Activated naive CD4-positive, alpha-beta T cell treated with anti-CD3 and anti-CD28 coated beads, Interleukin-2, amount 50 U/mL, for 24 hours (primary cell): ENCODE results near the gene TEAD2.
"Not testable (repeated sequence)": the region's sequence is repeated elsewhere in the genome, so short reads cannot be mapped to it uniquely, and the experiment has no call there.

ENCODE experiments used
- H3K27ac Mint-ChIP-seq: one replicate; pipeline ENCODE4 v1.8.0; 2021; ENCODE audit warnings: mild to moderate bottlenecking, mixed read lengths
- H3K27me3 Mint-ChIP-seq: one replicate; pipeline ENCODE4 v1.8.0; 2021; ENCODE audit warnings: mixed read lengths
- H3K36me3 Mint-ChIP-seq: one replicate; pipeline ENCODE4 v1.8.0; 2021; ENCODE audit warnings: mixed read lengths
- H3K4me1 Mint-ChIP-seq: one replicate; pipeline ENCODE4 v1.8.0; 2021; ENCODE audit warnings: mixed read lengths
- H3K4me3 Mint-ChIP-seq: one replicate; pipeline ENCODE4 v1.8.0; 2021; ENCODE audit warnings: mild to moderate bottlenecking, mixed read lengths
- H3K9me3 Mint-ChIP-seq: one replicate; pipeline ENCODE4 v1.8.0; 2021; ENCODE audit warnings: mixed read lengths

TEAD2 gene

DNA sequence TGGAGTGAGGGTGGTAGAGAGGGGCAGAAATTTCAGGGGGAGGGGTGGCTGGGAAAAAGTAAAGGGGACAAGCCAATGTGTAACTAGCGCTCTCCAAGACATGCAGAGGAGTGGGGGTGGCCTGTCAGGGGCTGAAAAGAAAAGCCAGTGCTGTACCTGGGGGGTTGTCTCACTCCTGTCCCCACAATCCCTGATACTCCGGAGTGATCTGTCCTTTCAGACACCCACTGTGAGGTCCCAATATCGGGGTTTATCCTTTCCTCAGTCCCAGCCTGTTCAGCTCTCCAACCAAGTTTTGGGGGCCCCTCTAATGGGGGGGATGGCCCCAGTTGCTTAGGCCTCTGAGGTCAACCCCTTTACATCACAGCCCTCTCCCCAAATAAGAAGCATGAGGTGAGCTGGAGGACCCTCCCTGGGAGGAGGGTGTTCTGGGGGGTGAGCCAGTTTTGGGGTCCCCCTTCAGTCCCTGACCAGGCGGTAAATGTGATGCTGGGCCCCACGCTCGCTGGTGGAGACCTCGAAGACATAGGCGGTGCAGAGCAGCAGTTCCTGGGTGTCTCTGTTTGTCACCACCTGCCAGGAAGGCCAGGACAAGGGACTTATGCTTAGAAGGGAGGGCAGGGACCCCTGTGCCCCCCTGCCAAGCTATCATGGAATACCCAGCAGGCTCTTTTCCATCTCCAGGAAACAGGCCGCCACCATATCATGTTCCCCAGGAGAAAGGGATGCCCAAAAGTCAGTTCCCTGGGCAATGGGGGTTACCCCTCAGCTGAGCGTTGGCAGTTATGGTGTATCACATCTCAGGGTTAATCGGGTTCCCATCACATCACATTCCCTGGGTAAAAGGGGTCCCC lies 21.1 kb downstream of the TEAD2 start:
- Mint-ChIP-seq H3K4me1 (peaks cover 49% of the 10 kb centered on the region), H3K27ac (no peak overlapping the region), H3K27me3 (no peaks in the 10 kb centered on the region), H3K4me3 (no peak overlapping the region), H3K9me3 (no peaks in the 10 kb centered on the region), H3K36me3 (peaks cover 3% of the 10 kb centered on the region)

DNA sequence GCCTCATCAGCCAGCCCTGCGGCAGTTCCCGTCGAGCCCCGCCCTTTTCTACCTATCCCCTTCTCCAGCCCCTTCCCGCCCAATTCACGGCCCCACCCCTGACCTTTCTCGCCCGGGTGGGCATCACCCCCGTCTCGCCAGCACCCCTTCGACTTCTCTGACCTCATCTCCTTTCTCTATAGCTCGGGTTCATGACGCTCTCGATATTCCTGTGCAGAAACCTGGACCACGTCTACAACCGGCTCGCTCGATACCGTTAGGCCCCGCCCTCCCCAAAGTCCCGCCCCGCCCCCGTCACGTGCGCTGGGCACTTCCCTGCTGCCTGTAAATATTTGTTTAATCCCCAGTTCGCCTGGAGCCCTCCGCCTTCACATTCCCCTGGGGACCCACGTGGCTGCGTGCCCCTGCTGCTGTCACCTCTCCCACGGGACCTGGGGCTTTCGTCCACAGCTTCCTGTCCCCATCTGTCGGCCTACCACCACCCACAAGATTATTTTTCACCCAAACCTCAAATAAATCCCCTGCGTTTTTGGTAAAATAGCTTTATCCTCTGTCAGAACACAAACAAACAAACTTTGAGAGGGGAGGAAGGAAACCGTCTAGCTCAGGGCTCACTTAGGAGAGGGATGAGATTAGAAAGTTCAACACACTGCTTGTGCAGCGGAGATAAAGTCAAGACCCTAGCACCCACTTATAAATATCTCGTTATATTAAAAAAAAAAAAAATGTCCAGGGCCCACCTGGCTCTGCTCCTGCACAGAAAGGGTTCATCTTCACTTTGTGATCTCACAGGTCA lies 21.9 kb downstream of the TEAD2 start:
- Mint-ChIP-seq H3K4me3 (no peak overlapping the region), H3K36me3 (peaks cover 3% of the 10 kb centered on the region), H3K9me3 (no peaks in the 10 kb centered on the region), H3K27me3 (no peaks in the 10 kb centered on the region), H3K4me1 (peaks cover 57% of the 10 kb centered on the region), H3K27ac (peak overlapping the region; percentile 82)

DNA sequence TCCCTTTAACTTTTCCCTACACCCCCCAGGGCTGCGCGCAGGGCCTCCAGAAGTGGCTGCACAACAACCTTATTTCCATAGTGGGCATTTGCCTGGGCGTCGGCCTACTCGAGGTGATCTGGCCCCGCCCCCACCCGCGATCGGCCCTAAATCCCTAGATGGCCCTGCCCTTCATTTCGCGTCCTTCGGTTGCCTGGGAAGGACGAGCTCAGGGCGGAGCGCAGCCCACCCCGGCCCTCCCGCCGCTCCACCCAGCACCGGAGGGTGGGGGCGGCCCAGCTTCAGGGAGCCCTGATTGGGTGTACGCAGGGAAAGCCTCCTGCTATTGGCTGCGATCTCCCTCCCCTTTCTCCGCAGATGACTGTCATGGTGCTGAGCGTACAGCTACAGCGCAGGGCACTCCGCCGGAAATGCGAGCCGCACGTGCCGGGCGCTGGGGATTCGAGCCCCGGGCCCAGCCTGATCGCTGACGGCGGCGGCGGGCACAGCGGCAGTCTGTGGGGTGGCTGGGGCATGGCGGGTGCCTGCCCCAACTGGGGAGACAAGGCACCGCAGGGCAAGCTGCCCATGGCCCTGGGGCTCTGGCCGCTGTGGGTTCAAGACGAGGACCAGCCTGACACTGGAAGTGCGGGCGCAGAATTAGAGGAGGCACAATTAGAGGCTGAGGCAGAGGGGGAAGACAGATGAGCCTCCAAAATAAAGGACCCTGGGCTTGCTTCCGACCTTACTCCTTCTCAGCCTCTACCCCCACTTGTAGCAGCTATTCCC lies 22.7 kb downstream of the TEAD2 start:
- Mint-ChIP-seq H3K27ac (no peak overlapping the region), H3K4me1 (peaks cover 58% of the 10 kb centered on the region), H3K36me3 (peaks cover 3% of the 10 kb centered on the region), H3K9me3 (no peaks in the 10 kb centered on the region), H3K27me3 (no peaks in the 10 kb centered on the region), H3K4me3 (no peak overlapping the region)

DNA sequence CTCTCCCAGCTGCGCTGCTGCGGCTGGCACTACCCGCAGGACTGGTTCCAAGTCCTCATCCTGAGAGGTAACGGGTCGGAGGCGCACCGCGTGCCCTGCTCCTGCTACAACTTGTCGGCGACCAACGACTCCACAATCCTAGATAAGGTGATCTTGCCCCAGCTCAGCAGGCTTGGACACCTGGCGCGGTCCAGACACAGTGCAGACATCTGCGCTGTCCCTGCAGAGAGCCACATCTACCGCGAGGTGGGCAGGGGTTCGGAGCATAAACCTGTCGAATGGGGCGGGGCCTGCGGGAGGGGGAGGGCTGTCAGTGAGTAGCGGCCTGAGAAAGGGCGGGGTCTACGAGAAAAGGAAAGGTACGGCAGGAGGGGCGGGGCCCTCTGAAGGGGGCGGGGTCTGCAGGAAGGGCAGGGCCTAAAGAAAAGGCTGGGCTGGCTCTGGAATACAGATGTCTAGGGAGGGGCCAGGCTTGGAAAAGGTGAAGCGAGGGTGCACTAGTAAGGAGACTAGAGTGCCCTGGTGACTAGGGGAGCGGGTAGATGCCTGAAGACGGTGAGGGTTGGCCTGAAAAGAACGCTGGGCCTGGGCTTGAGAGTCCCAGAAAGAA lies 23.4 kb downstream of the TEAD2 start:
- Mint-ChIP-seq H3K27me3 (no peaks in the 10 kb centered on the region), H3K4me1 (peaks cover 64% of the 10 kb centered on the region), H3K27ac (peak overlapping the region; percentile 23), H3K4me3 (peak overlapping the region; percentile 57), H3K9me3 (no peaks in the 10 kb centered on the region), H3K36me3 (peaks cover 3% of the 10 kb centered on the region)

DNA sequence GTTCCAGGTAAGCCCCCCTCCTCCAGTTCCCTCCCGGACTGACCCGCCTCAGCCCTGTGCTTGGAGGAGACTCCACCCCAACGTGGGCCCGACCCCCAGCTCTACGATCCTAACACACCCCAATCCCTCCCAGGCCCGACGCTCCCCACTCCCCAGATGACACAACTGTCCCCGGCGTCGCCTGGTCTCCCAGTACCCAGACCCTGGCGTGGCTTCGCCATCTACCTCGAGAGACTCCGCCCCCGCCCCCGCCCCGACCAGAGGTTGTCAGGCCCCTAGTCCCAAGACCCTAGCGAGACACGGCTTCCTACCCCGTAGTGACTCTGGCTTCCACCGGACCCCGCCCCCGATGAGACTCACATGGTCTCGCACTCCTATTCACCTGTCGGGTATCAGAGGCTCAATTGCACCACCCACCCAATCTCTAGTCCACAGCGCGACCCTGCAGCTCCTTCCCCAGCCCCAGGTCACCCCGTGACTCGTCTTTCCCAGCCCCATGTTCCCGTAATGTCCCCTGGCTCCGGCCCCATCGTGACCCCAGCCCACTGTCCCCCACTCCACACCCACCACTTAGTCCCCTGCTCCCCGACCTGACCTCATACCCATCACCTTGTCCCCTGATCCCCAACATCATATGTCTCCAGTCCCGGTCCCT lies 24.1 kb downstream of the TEAD2 start:
- Mint-ChIP-seq H3K27me3 (no peaks in the 10 kb centered on the region), H3K36me3 (peaks cover 3% of the 10 kb centered on the region), H3K4me1 (peaks cover 71% of the 10 kb centered on the region), H3K9me3 (no peaks in the 10 kb centered on the region), H3K27ac (no peak overlapping the region), H3K4me3 (peak overlapping the region; percentile 57)

DNA sequence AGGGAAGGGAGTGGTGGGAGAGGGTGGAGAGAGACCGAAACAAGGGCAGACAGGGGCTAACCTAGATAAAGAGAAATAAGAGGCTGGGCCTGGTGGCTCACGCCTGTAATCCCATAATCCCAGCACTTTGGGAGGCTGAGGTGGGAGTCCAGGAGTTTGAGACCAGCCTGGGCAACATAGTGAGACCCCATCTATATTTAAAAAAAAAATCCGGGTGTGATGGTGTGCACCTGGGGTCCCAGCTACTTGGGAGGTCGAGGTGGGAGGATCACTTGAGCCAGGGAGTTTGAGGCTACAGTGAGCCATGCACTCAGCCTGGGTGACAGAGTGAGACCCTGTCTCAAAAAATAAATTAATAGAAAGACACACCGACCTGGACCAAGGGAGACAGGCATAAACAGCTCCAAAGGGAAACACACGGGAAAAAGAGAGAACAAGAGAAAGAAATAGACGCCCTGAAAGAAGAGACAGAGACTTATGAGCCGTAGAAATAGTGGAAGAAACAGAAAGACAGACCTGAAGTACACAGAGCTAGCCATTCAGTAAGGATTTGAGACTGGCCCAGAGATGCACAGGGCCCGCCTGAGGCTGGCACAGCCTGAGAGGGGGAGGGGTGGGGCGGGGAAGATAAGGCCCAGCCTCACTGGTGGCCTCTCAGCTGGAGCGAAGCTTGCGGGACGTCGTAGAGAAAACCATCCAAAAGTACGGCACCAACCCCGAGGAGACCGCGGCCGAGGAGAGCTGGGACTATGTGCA lies 24.8 kb downstream of the TEAD2 start:
- Mint-ChIP-seq H3K27me3 (no peaks in the 10 kb centered on the region), H3K9me3 (no peaks in the 10 kb centered on the region), H3K4me3 (peak overlapping the region; percentile 98), H3K36me3 (peaks cover 3% of the 10 kb centered on the region), H3K27ac (peak overlapping the region; percentile 93), H3K4me1 (peaks cover 69% of the 10 kb centered on the region)

DNA sequence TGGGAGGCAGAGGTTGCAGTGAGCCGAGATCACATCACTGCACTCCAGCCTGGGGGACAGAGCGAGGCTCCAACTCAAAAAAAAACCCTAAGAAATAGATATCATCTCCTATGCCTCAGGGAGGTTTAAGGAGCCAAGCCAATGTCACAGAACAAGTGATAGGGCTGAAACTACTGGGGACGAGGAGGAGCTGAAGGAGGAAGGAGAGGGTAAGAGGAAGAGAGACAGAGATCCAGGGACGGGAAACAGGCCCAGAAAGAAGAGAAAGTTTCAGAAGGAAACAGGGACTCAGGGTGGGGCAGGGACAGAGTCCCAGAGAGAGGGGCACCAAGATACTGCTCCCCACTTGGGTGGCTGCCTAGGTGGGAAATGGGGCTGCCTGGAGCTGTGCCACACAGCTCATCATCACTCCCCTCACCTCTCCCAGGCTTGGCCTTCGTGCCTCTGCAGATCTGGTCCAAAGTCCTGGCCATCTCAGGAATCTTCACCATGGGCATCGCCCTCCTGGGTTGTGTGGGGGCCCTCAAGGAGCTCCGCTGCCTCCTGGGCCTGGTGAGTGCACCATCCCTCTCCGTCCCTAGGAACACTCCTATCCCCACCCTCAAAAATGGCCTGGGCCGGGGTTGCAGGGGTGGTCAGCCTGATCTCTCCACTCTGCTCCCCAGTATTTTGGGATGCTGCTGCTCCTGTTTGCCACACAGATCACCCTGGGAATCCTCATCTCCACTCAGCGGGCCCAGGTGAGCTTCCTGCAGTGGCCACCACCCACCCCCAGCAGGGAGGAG lies 25.5 kb downstream of the TEAD2 start:
- Mint-ChIP-seq H3K27ac (peak overlapping the region; percentile 71), H3K36me3 (peaks cover 3% of the 10 kb centered on the region), H3K4me1 (peaks cover 75% of the 10 kb centered on the region), H3K4me3 (peak overlapping the region; percentile 98), H3K27me3 (no peaks in the 10 kb centered on the region), H3K9me3 (no peaks in the 10 kb centered on the region)

DNA sequence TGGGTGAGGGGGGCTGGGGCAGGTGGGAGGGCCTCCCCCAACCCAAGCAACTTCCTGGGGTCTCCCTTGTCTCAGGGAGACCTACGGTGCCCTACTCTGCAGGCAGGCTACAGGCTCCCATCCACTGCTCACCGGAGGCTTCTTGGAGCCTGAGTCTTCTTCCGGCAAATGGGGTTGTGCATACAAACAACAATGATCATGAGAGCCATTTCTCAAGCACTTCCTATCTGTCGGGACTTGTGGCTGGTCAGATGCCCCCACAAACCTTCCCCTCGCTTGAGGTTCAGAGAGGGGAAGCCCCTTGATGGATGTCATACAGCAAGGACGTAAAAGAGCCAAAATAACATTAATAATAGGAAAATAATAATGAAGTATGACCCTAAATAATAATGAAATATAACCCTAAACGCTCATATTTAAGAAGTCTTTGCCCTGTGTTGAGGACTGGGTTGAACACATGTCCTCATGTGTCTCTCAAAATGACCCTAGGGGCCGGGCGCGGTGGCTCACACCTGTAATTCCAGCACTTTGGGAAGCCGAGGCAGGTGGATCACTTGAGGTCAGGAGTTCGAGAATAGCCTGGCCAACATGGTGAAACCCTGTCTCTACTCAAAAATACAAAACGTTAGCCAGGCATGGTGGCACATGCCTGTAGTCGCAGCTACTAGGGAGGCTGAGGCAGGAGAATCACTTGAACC lies 26.3 kb downstream of the TEAD2 start:
- Mint-ChIP-seq H3K27me3 (no peaks in the 10 kb centered on the region), H3K9me3 (no peaks in the 10 kb centered on the region), H3K36me3 (peaks cover 3% of the 10 kb centered on the region), H3K27ac (peak overlapping the region; percentile 99), H3K4me3 (peak overlapping the region; percentile 98), H3K4me1 (peaks cover 82% of the 10 kb centered on the region)

DNA sequence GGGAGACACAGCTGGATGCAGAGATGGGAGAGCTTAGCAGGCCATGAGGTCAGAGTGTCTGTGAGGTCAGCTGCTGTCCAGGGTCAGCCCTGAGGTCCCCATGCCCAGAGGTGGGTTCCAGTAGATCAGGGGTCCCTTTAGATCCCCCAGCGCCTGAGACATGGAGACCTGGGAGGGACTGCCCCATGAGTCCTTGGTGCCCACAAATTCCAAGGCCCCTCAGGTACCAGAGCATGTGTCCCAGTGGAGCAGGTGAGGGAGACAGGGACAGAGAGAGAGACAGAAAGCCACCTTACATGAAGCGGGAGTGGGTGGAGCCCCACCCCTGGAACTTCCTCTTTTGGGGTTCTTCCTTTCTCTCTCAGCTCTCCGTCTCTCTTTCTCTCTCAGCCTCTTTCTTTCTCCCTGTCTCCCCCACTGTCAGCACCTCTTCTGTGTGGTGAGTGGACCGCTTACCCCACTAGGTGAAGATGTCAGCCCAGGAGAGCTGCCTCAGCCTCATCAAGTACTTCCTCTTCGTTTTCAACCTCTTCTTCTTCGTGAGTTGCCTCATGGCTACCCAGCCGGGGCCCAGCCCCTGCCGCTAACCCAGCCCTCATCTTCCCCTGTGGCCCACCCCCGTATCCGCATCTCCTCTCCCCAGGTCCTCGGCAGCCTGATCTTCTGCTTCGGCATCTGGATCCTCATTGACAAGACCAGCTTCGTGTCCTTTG lies 27.0 kb downstream of the TEAD2 start, which contains the start of gene CD37:
TSS of gene CD37 (plus strand) at position 336 of the 713 bp plus-strand sequence. CDS start at position 471, 135 bp downstream.
- Mint-ChIP-seq H3K4me1 (peaks cover 81% of the 10 kb centered on the region), H3K9me3 (no peaks in the 10 kb centered on the region), H3K4me3 (peak within 1 kb of the TSS; percentile 98), H3K36me3 (peaks cover 5% of the 10 kb centered on the region), H3K27me3 (no peaks in the 10 kb centered on the region), H3K27ac (peak within 1 kb of the TSS; percentile 99)

DNA sequence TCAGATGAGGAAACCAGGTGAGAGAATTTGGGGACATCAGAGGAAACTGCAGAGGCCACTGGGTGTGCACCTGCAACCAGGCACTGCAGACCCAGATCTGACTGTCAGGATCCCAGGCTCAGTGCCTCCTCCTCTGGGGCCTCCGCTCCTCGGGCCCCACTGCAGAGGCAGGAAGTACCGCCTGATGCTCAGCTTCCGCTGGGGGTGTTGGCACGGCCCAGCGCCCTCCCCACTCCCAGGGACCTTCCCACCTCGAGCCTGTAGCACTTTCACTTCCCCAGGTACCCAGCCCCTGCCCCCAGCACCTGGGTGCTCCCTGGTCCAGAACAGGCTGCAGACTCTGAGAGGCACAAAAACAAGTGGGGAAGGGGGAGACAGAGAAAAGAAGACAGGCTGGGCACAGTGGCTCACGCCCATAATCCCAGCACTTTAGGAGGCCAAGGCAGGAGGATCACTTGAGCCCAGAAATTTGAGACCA lies 28.4 kb downstream of the TEAD2 start:
- peaks cover 81% of the 10 kb centered on the region for H3K4me1 Mint-ChIP-seq
- no peaks in the 10 kb centered on the region for H3K27me3 Mint-ChIP-seq
- H3K27ac Mint-ChIP-seq, result peak overlapping the region; percentile 97
- H3K9me3 Mint-ChIP-seq, result no peaks in the 10 kb centered on the region
- peaks cover 7% of the 10 kb centered on the region for H3K36me3 Mint-ChIP-seq
- H3K4me3 Mint-ChIP-seq, result peak overlapping the region; percentile 88

DNA sequence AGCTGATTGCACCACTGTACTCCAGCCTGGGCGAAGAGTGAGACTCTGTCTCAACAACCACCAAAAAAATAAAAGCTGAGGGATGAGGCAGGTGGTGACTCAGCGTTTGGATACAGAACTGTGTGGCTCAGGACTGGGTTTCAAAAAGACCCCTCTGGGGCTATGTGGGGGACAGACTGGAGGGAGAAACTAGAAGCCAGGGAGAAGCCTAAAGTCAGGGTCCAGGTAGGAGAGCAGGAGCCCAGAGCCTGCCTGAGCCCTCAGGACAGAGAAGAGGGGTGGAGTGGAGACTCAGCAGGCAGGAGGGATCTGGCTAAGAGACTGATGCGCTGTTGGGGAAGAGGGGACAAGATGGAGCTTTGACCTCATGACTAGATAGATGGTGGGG lies 28.8 kb downstream of the TEAD2 start:
- H3K9me3 Mint-ChIP-seq, result no peaks in the 10 kb centered on the region
- H3K27ac Mint-ChIP-seq, result peak overlapping the region; percentile 97
- H3K36me3 Mint-ChIP-seq, result peaks cover 7% of the 10 kb centered on the region
- H3K4me1 Mint-ChIP-seq, result peaks cover 81% of the 10 kb centered on the region
- H3K4me3 Mint-ChIP-seq, result peak overlapping the region; percentile 88
- H3K27me3 Mint-ChIP-seq, result no peaks in the 10 kb centered on the region

DNA sequence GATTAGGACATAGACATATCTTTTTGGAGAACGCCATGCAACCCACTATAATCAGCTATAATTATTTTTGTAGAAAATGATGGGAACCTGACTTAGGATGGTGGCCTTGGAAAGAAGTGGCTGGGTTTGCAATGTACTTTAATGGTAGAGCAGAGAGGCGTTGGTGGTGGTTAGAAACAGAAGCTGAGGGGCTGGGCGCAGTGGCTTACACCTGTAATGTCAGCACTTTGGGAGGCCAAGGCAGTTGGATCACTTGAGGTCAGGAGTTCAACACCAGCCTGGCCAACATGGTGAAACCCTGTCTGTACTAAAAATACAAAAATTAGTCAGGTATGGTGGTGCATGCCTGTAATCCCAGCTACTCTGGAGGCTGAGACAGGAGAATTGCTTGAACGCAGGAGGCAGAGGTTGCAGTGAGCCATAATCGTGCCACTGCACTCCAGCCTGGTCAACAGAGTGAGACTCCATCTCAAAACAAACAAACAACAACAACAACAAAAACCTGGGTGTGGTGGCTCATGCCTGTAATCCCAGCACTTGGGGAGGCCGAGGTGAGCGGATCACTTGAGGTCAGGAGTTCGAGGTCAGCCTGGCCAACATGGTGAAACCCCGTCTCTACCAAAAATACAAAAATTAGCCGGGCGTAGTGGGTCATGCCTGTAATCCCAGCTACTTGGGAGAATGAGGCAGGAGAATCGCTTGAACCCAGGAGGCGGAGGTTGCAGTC lies 29.4 kb downstream of the TEAD2 start:
- Mint-ChIP-seq H3K4me3 (peak overlapping the region; percentile 88), H3K27ac (peak overlapping the region; percentile 97), H3K4me1 (peaks cover 81% of the 10 kb centered on the region), H3K36me3 (peaks cover 12% of the 10 kb centered on the region)
- H3K27me3 Mint-ChIP-seq, H3K9me3 Mint-ChIP-seq: not testable (repeated sequence)
